WI38 (cell line): Measurements from ENCODE around the gene SLC6A4.

Experiments used
- H3K4me3 ChIP-seq: 2 replicates; pipeline ENCODE4 v1.5.1; 2011; ENCODE audit warnings: low read depth, mild to moderate bottlenecking, control low read depth, low read length
- TF ChIP-seq, protein P1 (sequence below): IDR thresholded peaks from 2 replicates; pipeline ENCODE4 v1.5.1; 2012; ENCODE audit warnings: low read depth, mild to moderate bottlenecking, control low read depth, low read length

Gene SLC6A4

DNA sequence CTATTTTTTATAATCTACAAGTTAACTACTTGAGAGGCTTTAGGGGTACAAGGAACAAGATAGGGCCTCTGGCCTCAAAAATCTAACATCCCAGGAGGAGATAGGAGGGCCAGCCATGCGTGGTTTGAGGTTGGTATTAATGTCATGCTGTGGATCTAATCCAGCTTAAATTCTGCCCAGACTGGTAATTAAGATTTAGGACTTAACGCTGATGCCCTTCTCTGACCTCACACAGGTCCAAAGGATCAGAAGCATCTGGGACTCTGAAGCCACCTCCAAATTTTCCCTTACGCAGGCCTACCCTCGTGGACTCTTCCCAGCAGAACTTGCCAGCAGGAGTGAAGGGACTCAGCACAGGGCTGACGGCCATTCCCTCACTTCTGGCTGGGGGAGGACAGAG is 15.1 kb downstream of the SLC6A4 start:
- TF ChIP-seq, protein P1, sequence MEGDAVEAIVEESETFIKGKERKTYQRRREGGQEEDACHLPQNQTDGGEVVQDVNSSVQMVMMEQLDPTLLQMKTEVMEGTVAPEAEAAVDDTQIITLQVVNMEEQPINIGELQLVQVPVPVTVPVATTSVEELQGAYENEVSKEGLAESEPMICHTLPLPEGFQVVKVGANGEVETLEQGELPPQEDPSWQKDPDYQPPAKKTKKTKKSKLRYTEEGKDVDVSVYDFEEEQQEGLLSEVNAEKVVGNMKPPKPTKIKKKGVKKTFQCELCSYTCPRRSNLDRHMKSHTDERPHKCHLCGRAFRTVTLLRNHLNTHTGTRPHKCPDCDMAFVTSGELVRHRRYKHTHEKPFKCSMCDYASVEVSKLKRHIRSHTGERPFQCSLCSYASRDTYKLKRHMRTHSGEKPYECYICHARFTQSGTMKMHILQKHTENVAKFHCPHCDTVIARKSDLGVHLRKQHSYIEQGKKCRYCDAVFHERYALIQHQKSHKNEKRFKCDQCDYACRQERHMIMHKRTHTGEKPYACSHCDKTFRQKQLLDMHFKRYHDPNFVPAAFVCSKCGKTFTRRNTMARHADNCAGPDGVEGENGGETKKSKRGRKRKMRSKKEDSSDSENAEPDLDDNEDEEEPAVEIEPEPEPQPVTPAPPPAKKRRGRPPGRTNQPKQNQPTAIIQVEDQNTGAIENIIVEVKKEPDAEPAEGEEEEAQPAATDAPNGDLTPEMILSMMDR: no peak
- H3K4me3 ChIP-seq: no peak overlapping the region

DNA sequence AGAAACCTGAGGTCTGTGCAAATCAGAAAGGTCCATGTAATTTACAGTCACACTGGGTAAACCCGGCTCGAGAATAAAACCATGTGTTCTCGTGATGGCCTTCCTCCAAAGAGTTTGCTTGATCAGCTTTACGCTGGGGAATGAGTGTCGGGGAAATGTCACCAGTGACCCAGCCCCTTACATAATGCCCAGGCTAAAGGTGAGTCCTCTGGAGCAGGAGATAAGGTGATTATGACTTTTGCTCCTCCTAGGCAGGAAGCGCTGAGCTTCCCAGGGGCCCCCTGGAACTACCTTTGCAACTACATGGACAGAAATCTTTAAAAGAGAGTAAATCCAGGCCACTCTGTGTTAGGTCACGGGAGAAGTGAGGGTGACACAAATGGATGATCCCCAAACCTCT is 15.7 kb downstream of the SLC6A4 start:
- TF ChIP-seq, protein P1: no peak
- no peak overlapping the region for H3K4me3 ChIP-seq

DNA sequence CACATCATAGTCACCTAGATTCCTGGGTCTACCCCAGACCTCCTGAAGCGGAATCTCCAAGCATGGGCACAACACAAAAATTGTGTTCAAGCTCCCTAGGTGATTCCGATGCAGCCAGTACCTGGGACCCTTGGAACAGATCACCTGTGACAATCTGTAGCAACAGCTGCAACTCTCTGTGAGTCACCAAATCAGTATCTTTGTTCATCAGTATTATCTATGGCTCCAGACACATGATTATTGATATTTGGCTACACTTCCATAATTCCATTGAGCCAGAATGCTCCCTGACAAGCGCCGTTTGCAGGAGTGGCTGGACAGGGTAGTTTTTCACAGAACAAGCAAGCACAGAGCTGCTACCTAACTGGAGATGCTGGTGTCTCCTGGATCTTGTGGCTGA is 16.2 kb downstream of the SLC6A4 start:
- TF ChIP-seq, protein P1: no peak
- H3K4me3 ChIP-seq: no peak overlapping the region

DNA sequence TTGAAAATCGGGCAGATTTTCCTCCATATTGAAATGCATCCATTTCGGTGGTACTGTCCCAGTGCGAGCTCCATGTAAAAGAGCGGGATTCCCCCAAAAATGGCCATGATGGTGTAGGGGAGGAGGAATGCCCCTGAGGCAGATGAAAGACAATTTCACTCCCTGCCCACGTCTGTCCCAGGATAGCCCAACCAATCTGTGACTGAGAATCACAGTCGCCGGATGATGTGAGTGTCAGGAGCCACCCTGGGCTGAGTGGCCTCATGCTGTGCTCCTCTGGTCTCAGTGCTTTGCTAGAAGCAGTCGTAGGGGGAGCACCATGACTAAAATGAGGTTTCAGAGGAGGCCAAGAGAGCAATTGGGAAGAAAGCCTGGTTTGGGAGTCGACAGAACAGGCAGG is 16.7 kb downstream of the SLC6A4 start:
- TF ChIP-seq, protein P1: no peak

DNA sequence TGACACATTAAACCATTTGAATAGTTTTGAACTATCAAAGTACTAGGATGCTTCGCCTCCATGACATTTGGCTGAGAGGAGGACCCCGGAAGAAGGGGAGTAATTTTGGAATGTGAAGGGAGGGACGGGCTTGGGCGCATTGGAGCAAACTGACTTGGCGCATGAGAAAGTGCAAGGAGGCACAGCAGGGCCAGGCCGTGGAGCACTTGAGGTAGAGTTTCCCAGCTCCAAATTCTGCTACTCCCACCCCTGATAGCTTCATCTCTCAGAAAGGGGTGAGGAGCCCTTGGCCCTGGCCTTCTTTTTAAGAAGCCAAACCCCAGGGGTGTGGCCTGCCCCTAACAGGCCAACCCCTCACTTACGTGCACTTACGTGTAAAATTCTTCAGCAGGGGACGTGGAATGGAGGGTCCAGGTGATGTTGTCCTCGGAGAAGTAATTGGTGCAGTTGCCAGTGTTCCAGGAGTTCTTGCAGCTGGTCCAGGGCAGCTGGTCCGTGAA is 17.7 kb downstream of the SLC6A4 start:
- TF ChIP-seq, protein P1: no peak
- H3K4me3 ChIP-seq: no peak overlapping the region

More for the DNA sequence above, 16.7 kb downstream of the SLC6A4 start:
- H3K4me3 ChIP-seq: no peak overlapping the region

DNA sequence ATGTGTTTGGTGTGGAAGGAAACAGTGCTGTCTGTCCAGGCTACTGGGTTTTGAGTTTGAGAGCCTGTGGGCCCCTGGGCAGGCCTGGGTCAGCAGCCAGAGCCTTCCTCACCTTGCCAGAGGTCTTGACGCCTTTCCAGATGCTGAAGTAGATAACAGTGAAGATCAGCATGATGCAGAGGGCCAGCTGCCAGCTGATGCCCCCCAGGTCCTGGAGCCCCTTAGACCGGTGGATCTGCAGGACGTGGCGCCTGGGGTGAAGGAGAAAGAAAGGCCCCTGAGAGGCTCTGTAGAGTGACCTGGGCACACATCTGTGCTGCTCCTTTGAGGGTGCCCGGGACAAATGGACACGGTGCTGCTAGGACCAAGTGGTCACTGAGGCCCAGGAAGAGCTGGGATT is 18.4 kb downstream of the SLC6A4 start:
- no peak overlapping the region for H3K4me3 ChIP-seq
- TF ChIP-seq, protein P1: no peak

DNA sequence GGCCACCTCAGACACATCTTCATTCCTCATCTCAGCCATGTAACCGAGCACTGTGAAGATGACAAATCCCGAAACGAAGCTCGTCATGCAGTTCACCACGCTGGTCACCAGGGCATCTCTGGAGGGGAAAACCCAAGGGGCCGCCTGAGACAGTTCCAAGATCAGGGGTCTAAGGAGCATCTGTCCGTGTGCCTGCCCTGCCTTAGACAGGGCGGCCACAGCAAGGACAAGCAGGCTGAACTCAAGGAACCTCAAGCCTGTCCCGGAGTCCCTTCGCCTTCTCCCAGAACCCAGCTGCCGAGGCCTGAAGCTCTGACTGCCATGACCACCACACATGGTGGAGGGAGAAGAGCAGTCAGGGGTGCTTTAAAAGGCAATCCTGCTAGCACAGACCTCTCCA is 22.7 kb downstream of the SLC6A4 start:
- TF ChIP-seq, protein P1: no peak
- H3K4me3 ChIP-seq: no peak overlapping the region
